ENCODE measurements around the gene SPOUT1.

Gene SPOUT1

GRCh38 chr9:128771745-128772519, 57.7 kb downstream of the SPOUT1 start, which contains the start of gene ZER1:
ZER1 (minus strand) TSS chr9:128771927; CDS start chr9:128755565, 16,362 bp downstream.
- Histone ChIP-seq H3K4ac (ENCODE audit: low read length) (peak within 1 kb of the TSS; percentile 61), H2AFZ (ENCODE audit: low read length) (peak within 1 kb of the TSS; percentile 95), H3K18ac (ENCODE audit: low read length) (peak within 1 kb of the TSS; percentile 92), H4K91ac (ENCODE audit: low read depth, low read length, poor library complexity) (no peak within 1 kb of the TSS), H3K9me3 (replicated peaks in 1 of 2; ENCODE audit: control insufficient read depth in 2 of 2, insufficient read depth in 1 of 2, low read depth in 1 of 2, low read length in 2 of 2) (peaks cover 0 to 4% of the 10 kb centered on the region in 2 donors), H3K36me3 (replicated peaks in 1 of 2; ENCODE audit: control insufficient read depth in 2 of 2, insufficient read depth in 2 of 2, low read length in 2 of 2) (peaks cover 0 to 11% of the 10 kb centered on the region in 2 donors), H3K14ac (ENCODE audit: low read length) (no peak within 1 kb of the TSS), H2BK15ac (ENCODE audit: low read length) (peak within 1 kb of the TSS; percentile 54), H3K4me2 (ENCODE audit: insufficient read depth, low read length, poor library complexity, severe bottlenecking) (peak within 1 kb of the TSS; percentile 93), H2BK12ac (ENCODE audit: low read length) (no peak within 1 kb of the TSS), H2BK120ac (ENCODE audit: low read depth, low read length) (no peak within 1 kb of the TSS), H3K79me1 (ENCODE audit: low read depth, low read length) (peaks cover 2% of the 10 kb centered on the region), H3K4me1 (ENCODE audit: control insufficient read depth in 2 of 2, insufficient read depth in 1 of 2, low read depth in 1 of 2, low read length in 2 of 2) (peaks cover 3 to 4% of the 10 kb centered on the region in 2 donors), H2AK5ac (ENCODE audit: low read depth, low read length) (peak within 1 kb of the TSS; percentile 1), H3K27ac (replicated peaks; ENCODE audit: low read length) (peak within 1 kb of the TSS; percentile 65), H3K4me3 (ENCODE audit: low read length in 2 of 2) (peak within 1 kb of the TSS; percentile 86 to 96), H3K9ac (ENCODE audit: low read depth, low read length, poor library complexity) (peak within 1 kb of the TSS; percentile 96), H3K23ac (ENCODE audit: low read depth, low read length, poor library complexity) (peak within 1 kb of the TSS; percentile 75), H3K27me3 (ENCODE audit: control insufficient read depth in 3 of 3, insufficient read depth in 3 of 3, low read depth in 1 of 3, low read length in 3 of 3) (no peaks in the 10 kb centered on the region), H4K8ac (ENCODE audit: low read depth, low read length) (peak within 1 kb of the TSS; percentile 86), H2BK5ac (ENCODE audit: low read length) (peak within 1 kb of the TSS; percentile 33)
- DNase-seq (ENCODE audit: low spot score): peak; percentile 90
- no CpG with 5 or more reads among the region's 72 CpGs for WGBS, 2 donors (ENCODE audit: extremely low coverage in 2 of 2, insufficient read length in 2 of 2, insufficient replicate concordance in 1 of 2)

DNA sequence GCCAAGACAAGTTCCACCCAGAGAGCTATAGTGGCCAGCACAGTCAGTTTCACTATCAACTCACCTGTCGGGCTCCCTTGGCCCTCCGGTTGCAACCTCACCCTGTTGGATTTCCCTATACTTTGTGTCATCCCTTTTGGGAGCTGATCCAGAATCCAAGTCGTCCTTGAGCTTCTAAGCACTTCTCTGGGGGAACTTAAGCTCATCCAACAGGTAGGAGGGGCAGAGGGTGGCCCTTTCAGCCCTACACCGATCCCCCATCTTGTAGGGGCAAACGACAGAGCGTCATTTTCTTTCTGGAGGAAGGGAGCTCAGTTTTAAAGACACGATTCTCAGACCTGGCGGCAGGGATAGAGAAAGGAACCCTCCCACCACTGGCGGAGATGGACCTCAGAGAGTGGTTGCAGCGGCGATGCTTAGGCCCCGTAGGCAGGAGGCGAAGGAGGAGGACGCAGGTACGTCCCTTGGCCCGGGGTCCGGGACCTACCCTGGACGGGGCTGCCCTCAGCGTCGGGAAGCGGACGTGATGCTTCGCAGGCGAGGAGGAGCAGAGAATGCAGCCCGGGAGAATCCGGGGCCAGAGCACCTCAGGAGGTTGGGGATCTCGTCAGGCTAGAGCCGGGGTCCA, 58.4 kb downstream of the SPOUT1 start:
- no peak overlapping the region for H4K91ac ChIP-seq (ENCODE audit: low read depth, low read length, poor library complexity)
- no CpG with 5 or more reads among the region's 28 CpGs for WGBS, 2 donors (ENCODE audit: extremely low coverage in 2 of 2, insufficient read length in 2 of 2, insufficient replicate concordance in 1 of 2)

DNA sequence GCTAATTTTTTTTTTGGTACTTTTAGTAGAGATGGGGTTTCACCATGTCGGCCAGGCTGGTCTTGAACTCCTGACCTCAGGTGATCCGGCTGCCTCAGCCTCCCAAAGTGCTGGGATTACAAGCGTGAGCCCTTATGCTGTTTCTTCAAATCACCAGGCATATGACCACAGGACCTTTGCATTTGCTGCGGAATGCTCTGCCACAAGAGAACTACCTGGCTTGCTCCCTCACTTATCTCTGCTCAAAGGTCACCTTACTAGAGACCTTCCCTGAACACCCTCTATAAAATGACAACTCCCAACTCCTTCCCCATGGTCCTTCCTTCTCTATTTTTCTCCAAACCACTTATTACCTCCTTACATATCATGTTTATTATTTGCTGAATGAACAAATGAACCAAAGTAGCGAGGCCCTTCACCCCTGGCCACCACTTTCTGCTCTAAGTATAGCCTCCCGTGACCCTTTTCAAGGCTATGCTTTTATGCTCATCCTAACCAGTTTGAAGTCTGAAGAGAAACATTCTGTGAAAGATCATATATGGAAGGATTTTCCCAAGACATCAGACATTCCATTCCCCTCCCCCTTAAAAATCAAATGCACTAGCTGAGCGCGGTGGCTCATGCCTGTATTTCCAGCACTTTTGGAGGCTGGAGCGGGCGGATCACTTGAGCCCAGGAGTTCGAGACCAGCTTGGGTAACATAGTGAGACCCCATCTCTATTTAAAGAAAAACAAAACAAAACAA, 59.1 kb downstream of the SPOUT1 start:
- Histone ChIP-seq H3K27me3 (ENCODE audit: control insufficient read depth in 3 of 3, insufficient read depth in 3 of 3, low read depth in 1 of 3, low read length in 3 of 3) (no peaks in the 10 kb centered on the region), H3K4me3 (ENCODE audit: low read length in 2 of 2) (peak overlapping the region in 1 of 2 donors; percentile 96)
- WGBS, 2 donors (ENCODE audit: extremely low coverage in 2 of 2, insufficient read length in 2 of 2, insufficient replicate concordance in 1 of 2): no CpG with 5 or more reads among the region's 11 CpGs

More for the DNA sequence above, 58.4 kb downstream of the SPOUT1 start:
- Histone ChIP-seq H4K8ac (ENCODE audit: low read depth, low read length) (no peak overlapping the region), H2AK5ac (ENCODE audit: low read depth, low read length) (no peak overlapping the region), H3K4ac (ENCODE audit: low read length) (no peak overlapping the region), H3K23ac (ENCODE audit: low read depth, low read length, poor library complexity) (peak overlapping the region; percentile 75), H2BK12ac (ENCODE audit: low read length) (no peak overlapping the region), H3K4me3 (ENCODE audit: low read length in 2 of 2) (peak overlapping the region; percentile 86 to 96), H2BK120ac (ENCODE audit: low read depth, low read length) (no peak overlapping the region), H2BK15ac (ENCODE audit: low read length) (no peak overlapping the region), H3K27ac (replicated peaks; ENCODE audit: low read length) (peak overlapping the region; percentile 61), H3K14ac (ENCODE audit: low read length) (no peak overlapping the region), H3K18ac (ENCODE audit: low read length) (peak overlapping the region; percentile 52), H3K9ac (ENCODE audit: low read depth, low read length, poor library complexity) (peak overlapping the region; percentile 96), H3K79me1 (ENCODE audit: low read depth, low read length) (peaks cover 2% of the 10 kb centered on the region), H3K9me3 (replicated peaks in 1 of 2; ENCODE audit: control insufficient read depth in 2 of 2, insufficient read depth in 1 of 2, low read depth in 1 of 2, low read length in 2 of 2) (peaks cover 0 to 4% of the 10 kb centered on the region in 2 donors), H3K4me1 (ENCODE audit: control insufficient read depth in 2 of 2, insufficient read depth in 1 of 2, low read depth in 1 of 2, low read length in 2 of 2) (peaks cover 3 to 4% of the 10 kb centered on the region in 2 donors), H2BK5ac (ENCODE audit: low read length) (no peak overlapping the region), H3K4me2 (ENCODE audit: insufficient read depth, low read length, poor library complexity, severe bottlenecking) (peak overlapping the region; percentile 90), H3K27me3 (ENCODE audit: control insufficient read depth in 3 of 3, insufficient read depth in 3 of 3, low read depth in 1 of 3, low read length in 3 of 3) (no peaks in the 10 kb centered on the region), H2AFZ (ENCODE audit: low read length) (peak overlapping the region; percentile 95), H3K36me3 (replicated peaks in 1 of 2; ENCODE audit: control insufficient read depth in 2 of 2, insufficient read depth in 2 of 2, low read length in 2 of 2) (peaks cover 0 to 11% of the 10 kb centered on the region in 2 donors)
- DNase-seq (ENCODE audit: low spot score): no peak

More for the DNA sequence above, 59.1 kb downstream of the SPOUT1 start:
- Histone ChIP-seq H3K4me1 (ENCODE audit: control insufficient read depth in 2 of 2, insufficient read depth in 1 of 2, low read depth in 1 of 2, low read length in 2 of 2) (peaks cover 3 to 4% of the 10 kb centered on the region in 2 donors), H4K8ac (ENCODE audit: low read depth, low read length) (no peak overlapping the region), H2AK5ac (ENCODE audit: low read depth, low read length) (no peak overlapping the region), H2BK15ac (ENCODE audit: low read length) (no peak overlapping the region), H4K91ac (ENCODE audit: low read depth, low read length, poor library complexity) (no peak overlapping the region), H3K36me3 (replicated peaks in 1 of 2; ENCODE audit: control insufficient read depth in 2 of 2, insufficient read depth in 2 of 2, low read length in 2 of 2) (peaks cover 0 to 14% of the 10 kb centered on the region in 2 donors), H2BK12ac (ENCODE audit: low read length) (no peak overlapping the region), H2BK5ac (ENCODE audit: low read length) (no peak overlapping the region), H2AFZ (ENCODE audit: low read length) (no peak overlapping the region), H3K9ac (ENCODE audit: low read depth, low read length, poor library complexity) (no peak overlapping the region), H3K9me3 (replicated peaks in 1 of 2; ENCODE audit: control insufficient read depth in 2 of 2, insufficient read depth in 1 of 2, low read depth in 1 of 2, low read length in 2 of 2) (no peaks in the 10 kb centered on the region), H3K4ac (ENCODE audit: low read length) (no peak overlapping the region), H2BK120ac (ENCODE audit: low read depth, low read length) (no peak overlapping the region), H3K79me1 (ENCODE audit: low read depth, low read length) (peaks cover 2% of the 10 kb centered on the region), H3K18ac (ENCODE audit: low read length) (no peak overlapping the region), H3K27ac (replicated peaks; ENCODE audit: low read length) (no peak overlapping the region), H3K4me2 (ENCODE audit: insufficient read depth, low read length, poor library complexity, severe bottlenecking) (peak overlapping the region; percentile 90), H3K23ac (ENCODE audit: low read depth, low read length, poor library complexity) (no peak overlapping the region), H3K14ac (ENCODE audit: low read length) (no peak overlapping the region)
- no peak for DNase-seq (ENCODE audit: low spot score)

Measured in neuronal stem cell (in vitro differentiated cells).